Mammary epithelial cell (primary cell): ENCODE measurements around the gene GSPT1.

ENCODE experiments used
- EZH2 ChIP-seq: IDR thresholded peaks from 2 replicates; pipeline ENCODE4 v1.6.1; 2012; ENCODE audit warnings: low read length, inconsistent platforms, borderline replicate concordance
- TF ChIP-seq, protein P1 (sequence below), 2 donors: IDR thresholded peaks in 1 of 2; conservative IDR thresholded peaks in 1 of 2; 2 replicates each; pipeline ENCODE4 v1.5.1; 2011 to 2012; ENCODE audit warnings: inconsistent platforms in 2 of 2, low read length in 2 of 2, mild to moderate bottlenecking in 2 of 2, control low read depth in 1 of 2, low read depth in 1 of 2; ENCODE audit not compliant: insufficient read depth in 1 of 2; ENCODE audit errors: extremely low read depth in 1 of 2

DNA sequence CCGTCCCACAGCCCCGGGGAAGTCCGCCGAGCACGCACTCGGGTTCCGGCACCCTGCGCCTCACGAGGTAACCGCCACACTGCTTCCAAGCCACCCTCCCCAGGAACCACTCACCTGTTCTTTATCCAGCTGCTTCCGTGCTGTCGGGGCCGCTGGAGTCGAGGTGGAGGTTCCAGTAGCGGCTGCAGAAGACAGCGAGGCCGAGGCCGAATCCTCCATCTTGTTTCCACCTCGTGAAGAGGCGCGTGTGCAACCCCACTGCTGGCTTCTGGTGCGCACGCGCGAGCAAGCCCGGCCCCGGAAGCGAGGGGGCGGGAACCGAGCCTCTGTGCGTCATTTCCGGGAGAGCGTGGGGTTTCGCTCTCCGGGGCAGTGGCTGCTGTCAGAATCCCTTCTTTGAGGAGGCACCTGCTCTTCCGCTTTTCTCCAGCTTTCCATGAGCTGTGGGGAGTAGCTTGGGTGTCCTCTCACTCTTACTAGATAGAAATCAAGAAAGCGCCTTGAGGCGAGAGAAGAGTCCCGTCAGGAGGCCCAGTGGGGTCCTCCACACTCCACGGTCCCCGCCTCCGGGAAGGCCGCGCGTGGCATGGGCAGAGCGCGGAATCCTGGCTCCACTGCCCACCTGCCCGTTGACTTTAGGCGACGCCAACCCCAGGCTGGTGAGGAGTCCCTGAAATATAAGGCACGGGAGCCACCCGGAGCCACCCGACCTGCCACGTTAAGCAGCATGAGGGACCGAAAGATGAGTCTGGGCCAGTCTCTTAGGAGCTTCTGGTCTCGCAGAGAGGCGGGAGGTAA, 64.3 kb downstream of the GSPT1 start, which contains the start of gene RSL1D1:
- TF ChIP-seq, protein P1, sequence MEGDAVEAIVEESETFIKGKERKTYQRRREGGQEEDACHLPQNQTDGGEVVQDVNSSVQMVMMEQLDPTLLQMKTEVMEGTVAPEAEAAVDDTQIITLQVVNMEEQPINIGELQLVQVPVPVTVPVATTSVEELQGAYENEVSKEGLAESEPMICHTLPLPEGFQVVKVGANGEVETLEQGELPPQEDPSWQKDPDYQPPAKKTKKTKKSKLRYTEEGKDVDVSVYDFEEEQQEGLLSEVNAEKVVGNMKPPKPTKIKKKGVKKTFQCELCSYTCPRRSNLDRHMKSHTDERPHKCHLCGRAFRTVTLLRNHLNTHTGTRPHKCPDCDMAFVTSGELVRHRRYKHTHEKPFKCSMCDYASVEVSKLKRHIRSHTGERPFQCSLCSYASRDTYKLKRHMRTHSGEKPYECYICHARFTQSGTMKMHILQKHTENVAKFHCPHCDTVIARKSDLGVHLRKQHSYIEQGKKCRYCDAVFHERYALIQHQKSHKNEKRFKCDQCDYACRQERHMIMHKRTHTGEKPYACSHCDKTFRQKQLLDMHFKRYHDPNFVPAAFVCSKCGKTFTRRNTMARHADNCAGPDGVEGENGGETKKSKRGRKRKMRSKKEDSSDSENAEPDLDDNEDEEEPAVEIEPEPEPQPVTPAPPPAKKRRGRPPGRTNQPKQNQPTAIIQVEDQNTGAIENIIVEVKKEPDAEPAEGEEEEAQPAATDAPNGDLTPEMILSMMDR (conservative IDR thresholded peaks at IDR 0.05 in 1 of 2, IDR thresholded peaks at IDR 0.05 in 1 of 2; ENCODE audit: extremely low read depth in 1 of 2, insufficient read depth in 1 of 2, low read depth in 1 of 2, low read length in 2 of 2) = no peak
- TF ChIP-seq EZH2 = no peak
